HCT116 (cell line): ENCODE measurements around the gene TULP4. TPM values are rescaled to one million over a fixed set of nuclear protein-coding genes. Genes with fewer than 3 reads are reported as not detected.

ENCODE experiments used
- ATAC-seq: fragments of 200-7000 bp; cut with Tn5 transposase; 2 replicates; pipeline ENCODE4 v1.9.1; 2020; ENCODE audit warnings: mild to moderate bottlenecking, moderate library complexity
- BruUV-seq: library from RNA; stranded (reverse); fragments of 400-500 nt; replicated peaks from 2 replicates; lab custom pipeline; 2021; lab: Mats Ljungman, UMichigan
- CTCF ChIA-PET: fragments of 300-600 bp; sonication (Branson Sonifier 250); formaldehyde crosslinking; loops from one replicate; lab custom pipeline; 2021; ENCODE audit warnings: antibody characterized with exemption; lab: Charles Lee
- POLR2A ChIA-PET: fragments of 300-600, 350-600 bp; sonication (Branson Sonifier 250); formaldehyde crosslinking; loops from one replicate; lab custom pipeline; 2021; ENCODE audit warnings: antibody characterized with exemption; lab: Charles Lee
- RAD21 ChIA-PET, 2 experiments: fragments of 300-600 bp; sonication (Branson Sonifier 250); formaldehyde crosslinking; loops; one replicate each; lab custom pipeline; 2023; ENCODE audit warnings: low total read pairs in 2 of 2; ENCODE audit not compliant: uncharacterized antibody in 2 of 2, unreplicated experiment in 2 of 2, low non-redundant PET in 1 of 2; lab: Charles Lee
- DNase-seq: peaks from one replicate; pipeline ENCODE4 v3.0.0-alpha.2; 2010; ENCODE audit warnings: low read depth, low spot score
- H2AFZ ChIP-seq: fragments of 200-600 bp; shearing (Covaris generic), sonication (generic); 2 replicates; pipeline ENCODE4 v1.6.1; 2017; ENCODE audit warnings: low read depth, mixed run types, mixed read lengths, antibody characterized with exemption, low read length; ENCODE audit not compliant: poor library complexity, severe bottlenecking
- H3K27ac ChIP-seq: 2 replicates; pipeline ENCODE4 v1.5.1; 2012; ENCODE audit warnings: low read depth, low read length
- H3K27me3 ChIP-seq: fragments of 200-600 bp; sonication (generic); 2 replicates; pipeline ENCODE4 v1.6.1; 2016; ENCODE audit warnings: mixed run types, low read length, mixed read lengths; ENCODE audit not compliant: insufficient read depth
- H3K36me3 ChIP-seq, 2 experiments: fragments of 200-500 bp in 1 of 2; fragments of 200-600 bp in 1 of 2; sonication (Bioruptor generic) in 1 of 2; sonication (generic) in 1 of 2; 2 replicates each; pipeline versions ENCODE4 v1.5.1 to v1.6.1; 2014 to 2016; ENCODE audit warnings: low read length in 2 of 2, inconsistent platforms in 1 of 2, mixed read lengths in 1 of 2, mixed run types in 1 of 2; ENCODE audit not compliant: insufficient read depth in 2 of 2, control insufficient read depth in 1 of 2
- H3K4me1 ChIP-seq, 2 experiments: fragments of 200-600 bp in 1 of 2; sonication (generic) in 1 of 2; 2 replicates each; pipeline versions ENCODE4 v1.5.1 to v1.6.1; 2012 to 2017; ENCODE audit warnings: low read length in 2 of 2, inconsistent platforms in 1 of 2, mild to moderate bottlenecking in 1 of 2, mixed read lengths in 1 of 2, mixed run types in 1 of 2, moderate library complexity in 1 of 2; ENCODE audit not compliant: insufficient read depth in 2 of 2, control insufficient read depth in 1 of 2
- H3K4me2 ChIP-seq: fragments of 200-600 bp; sonication (generic); 2 replicates; pipeline ENCODE4 v1.6.1; 2017; ENCODE audit warnings: mixed run types, low read length, mixed read lengths
- H3K4me3 ChIP-seq, 2 experiments: fragments of 200-600 bp in 1 of 2; sonication (generic) in 1 of 2; replicated peaks in 1 of 2; 2 replicates each; pipeline ENCODE4 v1.5.1; 2011 to 2016; ENCODE audit warnings: low read length in 2 of 2, control low read depth in 1 of 2, low read depth in 1 of 2, mild to moderate bottlenecking in 1 of 2, mixed read lengths in 1 of 2, mixed run types in 1 of 2
- H3K79me2 ChIP-seq: fragments of 200-600 bp; sonication (generic); 2 replicates; pipeline ENCODE4 v1.6.1; 2017; ENCODE audit warnings: mild to moderate bottlenecking, mixed run types, low read length, moderate library complexity, mixed read lengths; ENCODE audit not compliant: insufficient read depth
- H3K9ac ChIP-seq: fragments of 200-600 bp; sonication (generic); 2 replicates; pipeline ENCODE4 v1.6.1; 2016; ENCODE audit warnings: low read length, mixed read lengths
- H3K9me2 ChIP-seq: fragments of 200-600 bp; sonication (generic), shearing (Covaris generic); 2 replicates; pipeline ENCODE4 v1.6.1; 2017; ENCODE audit warnings: mixed run types, mild to moderate bottlenecking, moderate library complexity; ENCODE audit not compliant: insufficient read depth
- H3K9me3 ChIP-seq, 2 experiments: fragments of 200-500 bp in 1 of 2; fragments of 200-600 bp in 1 of 2; sonication (Bioruptor generic) in 1 of 2; sonication (generic) in 1 of 2; 2 replicates each; pipeline ENCODE4 v1.6.1; 2014 to 2017; ENCODE audit warnings: low read length in 2 of 2, mixed read lengths in 2 of 2, inconsistent platforms in 1 of 2, low read depth in 1 of 2, mild to moderate bottlenecking in 1 of 2, mixed run types in 1 of 2, moderate library complexity in 1 of 2; ENCODE audit not compliant: control insufficient read depth in 1 of 2, insufficient read depth in 1 of 2
- H4K20me1 ChIP-seq: fragments of 200-600 bp; sonication (generic), shearing (Covaris generic); 2 replicates; pipeline ENCODE4 v1.6.1; 2017; ENCODE audit warnings: mixed run types, mild to moderate bottlenecking, moderate library complexity; ENCODE audit not compliant: insufficient read depth
- ATF3 ChIP-seq: IDR thresholded peaks from 2 replicates; pipeline ENCODE4 v1.6.1; 2012
- CEBPB ChIP-seq: IDR thresholded peaks from 2 replicates; pipeline ENCODE4 v1.6.1; 2012; ENCODE audit warnings: low read depth
- CTCF ChIP-seq, 3 experiments: fragments of 200-600 bp in 1 of 3; sonication (generic) in 1 of 3; IDR thresholded peaks in 2 of 3; conservative IDR thresholded peaks in 1 of 3; 2 replicates each; pipeline ENCODE4 v1.5.1; 2012 to 2017; ENCODE audit warnings: low read depth in 2 of 3, low read length in 2 of 3, antibody characterized with exemption in 1 of 3, borderline replicate concordance in 1 of 3, control low read depth in 1 of 3, mild to moderate bottlenecking in 1 of 3, mixed read lengths in 1 of 3, mixed run types in 1 of 3, moderate library complexity in 1 of 3; ENCODE audit not compliant: insufficient read depth in 1 of 3
- ELF1 ChIP-seq: IDR thresholded peaks from 2 replicates; pipeline ENCODE4 v1.6.1; 2012; ENCODE audit warnings: low read depth, borderline replicate concordance
- EZH2 ChIP-seq: fragments of 200-600 bp; sonication (generic); IDR thresholded peaks from 2 replicates; pipeline ENCODE4 v1.6.1; 2017; ENCODE audit warnings: antibody characterized with exemption, mixed run types
- FOSL1 ChIP-seq: IDR thresholded peaks from 2 replicates; pipeline ENCODE4 v1.6.1; 2012; ENCODE audit warnings: low read depth
- MAX ChIP-seq: IDR thresholded peaks from 2 replicates; pipeline ENCODE4 v1.6.1; 2012
- SIN3A ChIP-seq: IDR thresholded peaks from 2 replicates; pipeline ENCODE4 v1.6.1; 2012; ENCODE audit warnings: low read depth
- SRF ChIP-seq: IDR thresholded peaks from 2 replicates; pipeline ENCODE4 v1.6.1; 2012; ENCODE audit warnings: low read depth
- ZBTB33 ChIP-seq: IDR thresholded peaks from 2 replicates; pipeline ENCODE4 v1.6.1; 2011; ENCODE audit warnings: mild to moderate bottlenecking, low read length, moderate library complexity; ENCODE audit not compliant: insufficient replicate concordance; ENCODE audit errors: extremely low read depth
- ZFX ChIP-seq: fragments of 450-650 bp; IDR thresholded peaks from 2 replicates; pipeline ENCODE4 v1.6.1; 2017
- intact Hi-C: fragments of 100-400 bp; cut with micrococcal nuclease; formaldehyde crosslinking; loops from 2 replicates; pipeline ENCODE4 v1.10.0; 2022
- total RNA-seq: library from RNA; stranded (reverse); gene quantifications from one replicate; pipeline ENCODE4 v1.2.1, GENCODE V29; 2021; ENCODE audit not compliant: unreplicated experiment

TULP4 gene
- total RNA-seq, 1 experiment from 2014 or later = 70.8 TPM

- TF ChIP-seq ZBTB33 = no peak
Measured at GRCh38 chr6:158558415-158559306, 246.4 kb downstream of the TULP4 start (continued).

- Histone ChIP-seq H3K9me3 (no peaks in the 10 kb centered on the region), H3K4me1 (peaks cover 6 to 23% of the 10 kb centered on the region in 2 experiments; a peak in 3 of 4 replicates), H2AFZ (no peak overlapping the region), H3K27ac (peak overlapping the region; percentile 79), H3K79me2 (peaks cover 41% of the 10 kb centered on the region), H4K20me1 (0 out of 2 replicates have a peak, but pooled peaks cover 4% of the 10 kb centered on the region), H3K4me2 (peak overlapping the region; percentile 95), H3K36me3 (no peaks in the 10 kb centered on the region), H3K9ac (peak overlapping the region; percentile 93), H3K27me3 (no peaks in the 10 kb centered on the region), H3K9me2 (no peaks in the 10 kb centered on the region), H3K4me3 (peak overlapping the region; percentile 75 to 82)
- BruUV-seq = TSS peak; percentile 96
- intact Hi-C loops = no loop called here
- DNase-seq (no peak), ATAC-seq (no peak)
- no peak for TF ChIP-seq ZFX
- no peak for TF ChIP-seq CTCF (IDR thresholded peaks at IDR 0.05 in 2 of 3, conservative IDR thresholded peaks at IDR 0.05 in 1 of 3; ENCODE audit: borderline replicate concordance in 1 of 3, insufficient read depth in 1 of 3, low read depth in 2 of 3, low read length in 2 of 3)
- no peak for TF ChIP-seq ELF1
- TF ChIP-seq SIN3A = no peak
- no peak for TF ChIP-seq EZH2
- no peak for TF ChIP-seq ATF3
- TF ChIP-seq SRF = no peak
- TF ChIP-seq FOSL1 = no peak
- TF ChIP-seq MAX = no peak
- TF ChIP-seq CEBPB = no peak
- ChIA-PET CTCF (no interaction called here), POLR2A (no interaction called here), RAD21 (no interaction called here)
Measured at GRCh38 chr6:158559338-158559894, 247.2 kb downstream of the TULP4 start.
